HepG2 (cell line): Measurements from ENCODE around the gene TARBP2. TPM values are rescaled to one million over a fixed set of nuclear protein-coding genes. Genes with fewer than 3 reads are reported as not detected.

Source experiments
- FOXP1 ChIP-seq, 2 experiments: fragments of 450-650 bp in 1 of 2; IDR thresholded peaks; 2 replicates each; pipeline ENCODE4 v1.6.1; 2017 to 2018; ENCODE audit warnings: antibody characterized with exemption in 1 of 2
- HIVEP1 ChIP-seq: sonication (generic); formaldehyde crosslinking; IDR thresholded peaks from 2 replicates; pipeline ENCODE4 v1.4.0; 2020; ENCODE audit warnings: mild to moderate bottlenecking, missing genetic modification reagents
- KLF11 ChIP-seq: IDR thresholded peaks from 2 replicates; pipeline ENCODE4 v1.6.1; 2016; ENCODE audit warnings: missing compliant biosample characterization
- NCOA1 ChIP-seq: sonication (generic); formaldehyde crosslinking; IDR thresholded peaks from 2 replicates; pipeline ENCODE4 v1.9.0; 2021; ENCODE audit warnings: missing genetic modification reagents
- NCOA2 ChIP-seq: sonication (generic); formaldehyde crosslinking; IDR thresholded peaks from 2 replicates; pipeline ENCODE4 v1.8.0; 2022; ENCODE audit warnings: inconsistent platforms
- NCOA5 ChIP-seq: sonication (generic); formaldehyde crosslinking; IDR thresholded peaks from 2 replicates; pipeline ENCODE4 v1.4.0; 2020; ENCODE audit warnings: missing genetic modification reagents
- NFE2 ChIP-seq: sonication (generic); formaldehyde crosslinking; IDR thresholded peaks from 2 replicates; pipeline ENCODE4 v1.4.0; 2020; ENCODE audit warnings: missing genetic modification reagents
- NR2F6 ChIP-seq, 2 experiments: IDR thresholded peaks; 2 replicates each; pipeline ENCODE4 v1.6.1; 2016; ENCODE audit warnings: antibody characterized with exemption in 1 of 2, mild to moderate bottlenecking in 1 of 2
- PRDM15 ChIP-seq: sonication (generic); formaldehyde crosslinking; IDR thresholded peaks from 2 replicates; pipeline ENCODE4 v1.4.0; 2020; ENCODE audit warnings: missing genetic modification reagents
- RFX1 ChIP-seq: fragments of 450-650 bp; IDR thresholded peaks from 2 replicates; pipeline ENCODE4 v1.6.1; 2017
- SKIL ChIP-seq: sonication (generic); formaldehyde crosslinking; IDR thresholded peaks from 2 replicates; pipeline ENCODE4 v1.8.0; 2022; ENCODE audit warnings: missing genetic modification reagents, mild to moderate bottlenecking, moderate library complexity, borderline replicate concordance
- SP140L ChIP-seq: sonication (generic); formaldehyde crosslinking; IDR thresholded peaks from 2 replicates; pipeline ENCODE4 v1.4.0; 2020; ENCODE audit warnings: missing genetic modification reagents, borderline replicate concordance
- TAF1 ChIP-seq: sonication (generic); formaldehyde crosslinking; IDR thresholded peaks from 2 replicates; pipeline ENCODE4 v1.4.0; 2020; ENCODE audit warnings: missing genetic modification reagents
- TBX2 ChIP-seq: sonication (generic); formaldehyde crosslinking; IDR thresholded peaks from 2 replicates; pipeline ENCODE4 v1.5.0; 2020; ENCODE audit warnings: missing genetic modification reagents, mild to moderate bottlenecking, borderline replicate concordance
- TFE3 ChIP-seq: IDR thresholded peaks from 2 replicates; pipeline ENCODE4 v1.6.1; 2016
- ZFP1 ChIP-seq: IDR thresholded peaks from 2 replicates; pipeline ENCODE4 v1.6.1; 2016
- ZKSCAN1 ChIP-seq: fragments of 150-350 bp; IDR thresholded peaks from 2 replicates; pipeline ENCODE4 v1.6.1; 2014; ENCODE audit warnings: low read length
- ZNF280B ChIP-seq: sonication (generic); formaldehyde crosslinking; IDR thresholded peaks from 2 replicates; pipeline ENCODE4 v1.5.0; 2020; ENCODE audit warnings: missing genetic modification reagents, mild to moderate bottlenecking, borderline replicate concordance
- ZNF33A ChIP-seq: sonication (generic); formaldehyde crosslinking; IDR thresholded peaks from 2 replicates; pipeline ENCODE4 v1.5.1; 2020; ENCODE audit warnings: missing genetic modification reagents, mild to moderate bottlenecking, moderate library complexity, borderline replicate concordance
- ZNF430 ChIP-seq: sonication (generic); formaldehyde crosslinking; IDR thresholded peaks from 2 replicates; pipeline ENCODE4 v1.9.0; 2021; ENCODE audit warnings: mild to moderate bottlenecking, missing genetic modification reagents
- ZNF484 ChIP-seq: sonication (generic); formaldehyde crosslinking; IDR thresholded peaks from 2 replicates; pipeline ENCODE4 v1.5.1; 2020; ENCODE audit warnings: mild to moderate bottlenecking, low read depth, missing genetic modification reagents, borderline replicate concordance
- ZNF496 ChIP-seq: sonication (generic); formaldehyde crosslinking; IDR thresholded peaks from 2 replicates; pipeline ENCODE4 v1.8.1; 2023; ENCODE audit warnings: mild to moderate bottlenecking, moderate library complexity, missing genetic modification reagents; ENCODE audit not compliant: insufficient replicate concordance
- ZNF629 ChIP-seq: sonication (generic); formaldehyde crosslinking; conservative IDR thresholded peaks from 2 replicates; pipeline ENCODE4 v1.5.0; 2020; ENCODE audit warnings: missing genetic modification reagents
- polyA plus RNA-seq, 8 experiments: library from polyadenylated mRNA; depleted of rRNA in 3 of 8; stranded (reverse) in 7 of 8; unstranded in 1 of 8; fragments of >200 nt; fragmentation: Illumina TruSeq in 4 of 8; extraction: Trizol in 4 of 8; gene quantifications; 2 replicates each; pipeline versions ENCODE4 v1.2.1 to v1.2.3, GENCODE V29; 2011 to 2016; ENCODE audit warnings: low read depth in 4 of 8, missing spikeins in 1 of 8, mixed read lengths in 1 of 8; ENCODE audit not compliant: insufficient read depth in 1 of 8
- total RNA-seq, 5 experiments: library from RNA; depleted of rRNA; stranded (reverse); fragments of >200 nt; fragmentation: Illumina TruSeq; extraction: Trizol; gene quantifications; 2 replicates each; pipeline ENCODE4 v1.2.3, GENCODE V29; 2016; ENCODE audit warnings: low read depth in 1 of 5

TARBP2 gene
- total and polyA plus RNA-seq, 2 of the 13 experiments (the other 11 are each of a cell fraction or from before 2014, with no cell fraction given), result 47.0 to 55.5 TPM

- TF ChIP-seq ZNF33A (CRISPR knock-in tag) (no peak), SKIL (CRISPR knock-in tag) (no peak), NCOA1 (no peak), ZNF484 (CRISPR knock-in tag) (no peak), TBX2 (CRISPR knock-in tag) (0 out of 2 replicates have a peak, but pooled peaks have one; percentile 19), NCOA5 (CRISPR knock-in tag) (no peak), HIVEP1 (CRISPR knock-in tag) (no peak), TFE3 (no peak), SP140L (CRISPR knock-in tag) (no peak), FOXP1 (IDR thresholded peaks at IDR 0.05) (no peak), FOXP1 (CRISPR knock-in tag; IDR thresholded peaks at IDR 0.05) (no peak), TAF1 (CRISPR knock-in tag) (no peak), KLF11 (CRISPR knock-in tag) (no peak), NFE2 (CRISPR knock-in tag) (no peak), ZNF496 (CRISPR knock-in tag) (no peak), ZFP1 (CRISPR knock-in tag) (no peak), RFX1 (no peak), PRDM15 (no peak), NR2F6 (IDR thresholded peaks at IDR 0.05) (no peak), NR2F6 (CRISPR knock-in tag; IDR thresholded peaks at IDR 0.05) (0 out of 2 replicates have a peak, but pooled peaks have one; percentile 22), ZKSCAN1 (no peak), ZNF430 (CRISPR knock-in tag) (no peak), ZNF629 (CRISPR knock-in tag) (no peak), ZNF280B (CRISPR knock-in tag) (no peak), NCOA2 (CRISPR knock-in tag) (no peak)
Observed at GRCh38 chr12:53508534-53509170, 7.6 kb downstream of the TARBP2 start (continued).
